Breast epithelium (tissue), 3 donors: ENCODE measurements around the gene GRIA4.

Source experiments
- CTCF ChIP-seq, 3 donors: fragments of 450-650 bp; IDR thresholded peaks; one replicate each; pipeline ENCODE4 v1.5.1; 2016 to 2017; ENCODE audit warnings: antibody characterized with exemption in 3 of 3, mild to moderate bottlenecking in 3 of 3, moderate library complexity in 3 of 3
- POLR2A ChIP-seq: fragments of 450-650 bp; IDR thresholded peaks from one replicate; pipeline ENCODE4 v1.6.1; 2016; ENCODE audit warnings: antibody characterized with exemption, mild to moderate bottlenecking, moderate library complexity
- POLR2AphosphoS5 ChIP-seq, 3 donors: sonication (generic); formaldehyde crosslinking; IDR thresholded peaks; one replicate each; pipeline ENCODE4 v1.6.1; 2017; ENCODE audit warnings: antibody characterized with exemption in 3 of 3

- no peak for TF ChIP-seq POLR2AphosphoS5 (IDR thresholded peaks at IDR 0.05)
- no peak for TF ChIP-seq CTCF (IDR thresholded peaks at IDR 0.05)
- no peak for TF ChIP-seq POLR2A
These were observed 259.0 kb downstream of the GRIA4 start for GRCh38 chr11:105868762-105869285.
